ENCODE data around the gene ROBO1. TPM values are rescaled to one million over a fixed set of nuclear protein-coding genes. Genes with fewer than 3 reads are reported as not detected.

The ROBO1 gene
- total RNA-seq, 1 donor from 2014 or later = 3.1 TPM

DNA sequence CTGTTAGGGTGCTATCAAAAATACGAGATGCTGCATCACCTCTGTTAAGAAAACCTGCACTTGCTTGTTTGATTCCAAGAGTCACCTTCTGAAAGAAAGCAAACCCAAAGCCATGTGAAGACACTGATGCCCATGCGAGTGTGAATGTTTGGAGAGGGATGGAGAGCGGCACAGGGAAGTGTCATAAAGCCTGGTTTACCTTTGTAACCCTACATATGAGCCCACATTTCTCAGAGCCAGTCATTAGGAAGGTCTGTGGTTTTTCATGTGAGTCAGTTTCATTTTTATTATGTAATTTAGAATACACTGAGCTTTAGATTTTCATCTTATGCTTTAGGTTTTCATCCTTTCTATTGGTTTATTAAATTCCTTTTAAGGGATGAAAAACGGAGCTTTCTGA, 896.8 kb downstream of the ROBO1 start:
- no peak overlapping the region for H3K27ac Mint-ChIP-seq
- intact Hi-C loops (cut with micrococcal nuclease) = no loop called here
- ChIA-PET POLR2A (no interaction called here), CTCF (no interaction called here)
- TF ChIP-seq CTCF (IDR thresholded peaks at IDR 0.05) = no peak
- no peak overlapping the region for H3K4me3 Mint-ChIP-seq
- H3K36me3 Mint-ChIP-seq (ENCODE audit: low read depth) = no peaks in the 10 kb centered on the region
- H3K4me1 Mint-ChIP-seq = no peaks in the 10 kb centered on the region
- no peak for ATAC-seq (ENCODE audit: low read depth)
- no peak for DNase-seq
- H3K27me3 Mint-ChIP-seq = no peaks in the 10 kb centered on the region
- peaks cover 2% of the 10 kb centered on the region for H3K9me3 Mint-ChIP-seq

- H3K27ac Mint-ChIP-seq = no peak overlapping the region
- intact Hi-C loops (cut with micrococcal nuclease) = no loop called here
These were observed 897.3 kb downstream of the ROBO1 start for GRCh38 chr3:78870484-78870883.

DNA sequence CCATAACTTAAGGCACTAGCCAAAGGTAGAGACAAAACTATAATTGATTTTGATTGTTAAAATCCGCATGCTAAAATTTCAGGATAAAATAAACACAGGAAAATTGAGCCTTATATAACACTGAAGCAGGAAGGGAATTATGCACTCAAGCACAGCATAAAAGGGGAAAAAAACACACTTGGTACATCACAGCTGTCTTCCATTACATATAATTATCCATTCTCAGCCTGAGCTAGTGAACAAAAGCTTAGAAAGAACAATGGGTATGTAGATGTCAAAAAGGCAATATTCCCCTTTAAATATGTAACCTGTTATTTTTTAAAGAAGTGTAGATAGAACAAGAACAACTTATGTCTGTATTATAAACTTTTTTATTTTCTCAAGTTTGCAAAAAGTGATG, 899.2 kb downstream of the ROBO1 start:
- ATAC-seq (ENCODE audit: low read depth) (no peak), DNase-seq (no peak)
- POLR2A ChIA-PET = no interaction called here
- intact Hi-C loops (cut with micrococcal nuclease) = no loop called here
- no peak for TF ChIP-seq CTCF (IDR thresholded peaks at IDR 0.05)
- Mint-ChIP-seq H3K4me1 (no peaks in the 10 kb centered on the region), H3K36me3 (ENCODE audit: low read depth) (no peaks in the 10 kb centered on the region), H3K9me3 (peaks cover 5% of the 10 kb centered on the region), H3K27me3 (no peaks in the 10 kb centered on the region), H3K4me3 (no peak overlapping the region), H3K27ac (no peak overlapping the region)
- CTCF ChIA-PET = no interaction called here

More at GRCh38 chr3:78870484-78870883, 897.3 kb downstream of the ROBO1 start:
- no peaks in the 10 kb centered on the region for H3K27me3 Mint-ChIP-seq
- ChIA-PET POLR2A (no interaction called here), CTCF (no interaction called here)
- H3K4me1 Mint-ChIP-seq = no peaks in the 10 kb centered on the region
- TF ChIP-seq CTCF (IDR thresholded peaks at IDR 0.05) = no peak
- DNase-seq (no peak), ATAC-seq (ENCODE audit: low read depth) (no peak)
- H3K36me3 Mint-ChIP-seq (ENCODE audit: low read depth) = no peaks in the 10 kb centered on the region
- no peak overlapping the region for H3K4me3 Mint-ChIP-seq
- H3K9me3 Mint-ChIP-seq = peaks cover 2% of the 10 kb centered on the region

DNA sequence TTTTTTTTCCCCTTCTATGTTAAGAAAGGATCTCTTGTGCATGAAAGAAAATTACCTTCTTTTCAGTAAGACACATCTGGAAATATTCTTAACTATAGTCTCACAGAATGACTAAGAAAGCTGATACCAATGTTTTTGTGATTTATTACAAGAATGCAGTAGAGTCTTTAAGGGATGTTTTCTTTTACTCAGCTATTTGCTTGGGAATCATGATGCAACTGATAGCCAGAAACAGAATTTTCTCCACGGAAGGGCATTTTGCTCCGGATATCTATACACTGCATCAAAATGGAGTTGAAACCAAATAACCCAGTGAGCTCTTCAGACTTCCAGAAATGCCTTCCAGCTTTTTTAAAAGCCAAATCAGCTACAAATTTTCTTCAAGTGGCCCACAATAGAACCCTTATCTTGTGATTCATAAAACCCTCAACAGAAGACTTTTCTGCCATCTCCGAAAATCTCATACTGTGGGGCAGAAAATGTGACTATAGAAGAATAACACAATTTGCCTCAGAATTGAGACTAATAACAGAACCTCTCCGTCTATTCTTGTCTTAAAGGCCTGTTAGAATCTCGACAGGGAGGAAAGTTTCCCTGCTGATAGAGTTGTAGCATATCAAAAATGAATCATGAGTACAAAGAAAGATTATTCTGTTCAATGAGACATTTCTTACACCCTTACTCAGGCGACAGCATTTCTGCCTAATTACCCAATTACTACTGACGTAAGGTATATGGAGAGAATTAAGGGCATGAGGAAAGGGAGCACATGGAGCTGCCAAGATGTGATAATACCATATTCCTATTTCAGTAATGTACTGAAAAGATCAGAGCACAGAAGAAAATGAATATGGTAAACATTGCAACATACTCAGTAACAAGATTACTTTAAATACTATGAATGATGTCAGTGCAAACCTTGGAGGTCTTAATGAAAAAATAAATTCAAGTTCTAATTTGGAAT, 900.1 kb downstream of the ROBO1 start:
- H3K9me3 Mint-ChIP-seq = peaks cover 5% of the 10 kb centered on the region
- H3K4me3 Mint-ChIP-seq = no peak overlapping the region
- no peaks in the 10 kb centered on the region for H3K27me3 Mint-ChIP-seq
- no peak for TF ChIP-seq CTCF (IDR thresholded peaks at IDR 0.05)
- no peaks in the 10 kb centered on the region for H3K36me3 Mint-ChIP-seq (ENCODE audit: low read depth)
- no peak overlapping the region for H3K27ac Mint-ChIP-seq
- ChIA-PET POLR2A (no interaction called here), CTCF (no interaction called here)
- intact Hi-C loops (cut with micrococcal nuclease) = no loop called here
- ATAC-seq (ENCODE audit: low read depth) = no peak
- H3K4me1 Mint-ChIP-seq = no peaks in the 10 kb centered on the region
- DNase-seq = no peak

DNA sequence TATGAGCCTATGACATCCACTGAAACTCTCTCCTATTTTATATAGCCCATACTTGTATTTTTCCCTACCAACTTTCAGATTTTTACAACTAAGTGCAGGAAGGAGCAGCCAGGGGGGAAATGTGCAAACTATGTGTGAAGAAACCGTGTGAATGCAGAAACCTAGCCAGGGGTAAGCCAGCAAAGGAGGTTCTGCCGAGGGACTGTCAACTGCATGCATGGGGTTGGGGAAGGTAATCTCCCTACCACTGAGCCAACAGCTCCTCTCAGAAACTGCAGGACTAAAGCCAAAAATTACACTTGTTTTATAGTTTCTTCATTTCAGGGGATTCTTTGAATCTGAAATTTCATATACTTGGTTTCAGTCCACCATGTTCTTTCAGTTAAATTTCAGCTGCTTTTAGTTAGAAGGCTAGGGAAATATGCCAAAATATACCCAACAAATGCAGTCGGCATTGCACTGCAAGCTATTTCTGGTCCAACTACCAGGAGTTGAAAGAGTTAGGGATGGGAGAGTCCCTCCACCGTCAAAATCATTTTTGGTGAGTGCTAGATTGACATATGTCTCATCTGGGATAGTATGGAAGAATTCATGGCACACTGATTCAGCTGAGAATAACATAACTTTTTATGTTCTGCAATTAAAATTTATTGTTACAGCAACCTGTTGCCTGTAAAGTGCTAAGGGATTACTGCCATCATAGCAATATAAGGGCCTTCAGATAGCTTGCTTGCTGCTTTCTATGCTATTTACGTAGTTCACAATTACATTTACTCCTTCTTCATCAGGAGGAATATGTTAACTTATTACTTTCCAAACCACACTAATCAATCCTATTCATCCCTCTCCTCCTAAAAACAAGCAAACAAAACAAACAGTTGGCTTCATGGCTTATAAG, 904.2 kb downstream of the ROBO1 start:
- H3K4me1 Mint-ChIP-seq = no peaks in the 10 kb centered on the region
- ChIA-PET POLR2A (no interaction called here), CTCF (no interaction called here)
- H3K36me3 Mint-ChIP-seq (ENCODE audit: low read depth) = no peaks in the 10 kb centered on the region
- DNase-seq = no peak
- ATAC-seq (ENCODE audit: low read depth) = no peak
- no peak overlapping the region for H3K4me3 Mint-ChIP-seq
- TF ChIP-seq CTCF (IDR thresholded peaks at IDR 0.05) = no peak
- intact Hi-C loops (cut with micrococcal nuclease) = no loop called here
- peaks cover 12% of the 10 kb centered on the region for H3K9me3 Mint-ChIP-seq
- no peaks in the 10 kb centered on the region for H3K27me3 Mint-ChIP-seq
- H3K27ac Mint-ChIP-seq = no peak overlapping the region

Data from activated B cell treated with CpG ODN at 0.5 μM for 24 hours (primary cell).